ENCODE data around the gene HOXB3. TPM values are rescaled to one million over a fixed set of nuclear protein-coding genes. Genes with fewer than 3 reads are reported as not detected.
A peak's percentile ranks its signal among the peaks of the same experiment; 100 is the strongest.

HOXB3 gene
- total RNA-seq, 3 donors from 2014 or later (not counting 1 experiment from before 2014, with no cell fraction given), result 7.9 to 15.6 (median 15.3) TPM

DNA sequence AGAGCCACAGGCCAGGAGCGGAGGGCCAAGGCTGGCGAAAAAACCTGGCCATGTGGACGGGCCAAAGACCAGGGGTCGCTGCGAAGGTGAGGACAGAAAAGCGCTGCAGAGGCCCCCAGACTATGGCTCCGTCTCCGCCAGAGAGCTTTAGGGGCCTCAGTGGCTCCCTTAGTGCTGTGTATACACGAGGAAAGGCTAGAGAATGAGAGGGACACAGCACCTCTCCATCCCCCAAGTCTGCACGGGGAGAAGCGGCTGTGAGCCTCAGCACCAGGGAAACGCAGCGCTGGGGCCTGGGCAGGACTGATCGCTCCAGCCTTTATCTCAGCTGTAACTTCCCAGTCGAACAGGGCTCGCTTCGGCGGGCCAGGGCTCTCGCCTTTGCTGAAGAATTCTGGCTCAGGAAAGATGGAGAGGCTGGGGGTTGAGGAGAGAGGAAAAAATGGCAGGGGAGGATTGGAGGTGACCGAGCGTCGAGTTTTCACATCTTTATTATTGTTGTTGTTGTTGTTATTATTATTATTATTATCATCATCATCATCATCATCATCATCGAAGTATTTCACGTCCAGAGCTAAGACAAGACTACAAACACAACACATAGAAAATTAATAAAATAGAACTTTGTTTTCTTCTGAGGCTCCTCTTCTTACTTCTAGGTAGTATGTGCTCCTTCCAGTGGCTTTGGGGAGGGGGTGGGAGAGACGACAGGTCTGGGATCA lies 5.4 kb upstream of the HOXB3 start:
- Histone ChIP-seq H3K27ac (ENCODE audit: low read length) (no peak overlapping the region), H3K4me1 (ENCODE audit: control insufficient read depth, insufficient read depth, low read length) (peaks cover 49% of the 10 kb centered on the region), H3K4me3 (ENCODE audit: low read length) (no peak overlapping the region), H3K36me3 (ENCODE audit: control insufficient read depth, insufficient read depth, low read length) (no peaks in the 10 kb centered on the region), H3K27me3 (ENCODE audit: control insufficient read depth, insufficient read depth, low read length) (peaks cover 72% of the 10 kb centered on the region), H3K9me3 (ENCODE audit: control insufficient read depth, insufficient read depth, low read length) (no peaks in the 10 kb centered on the region)
- H3K27me3 Mint-ChIP-seq (ENCODE audit: low read depth in 2 of 2), result peaks cover 81 to 87% of the 10 kb centered on the region in 2 donors
- intact Hi-C loops (cut with micrococcal nuclease), result no loop called here
- H3K4me1 Mint-ChIP-seq, result peaks cover 45 to 49% of the 10 kb centered on the region in 2 donors
- DNase-seq (no peak), ATAC-seq (no peak)
- peak overlapping the region; percentile 42 for H3K4me3 Mint-ChIP-seq
- no peak overlapping the region for H3K27ac Mint-ChIP-seq
- H3K36me3 Mint-ChIP-seq, result no peaks in the 10 kb centered on the region
- no peaks in the 10 kb centered on the region for H3K9me3 Mint-ChIP-seq
- WGBS (ENCODE audit: insufficient coverage), result 94% methylated on average over 20 of the region's 25 CpGs
- TF ChIP-seq, protein P1, sequence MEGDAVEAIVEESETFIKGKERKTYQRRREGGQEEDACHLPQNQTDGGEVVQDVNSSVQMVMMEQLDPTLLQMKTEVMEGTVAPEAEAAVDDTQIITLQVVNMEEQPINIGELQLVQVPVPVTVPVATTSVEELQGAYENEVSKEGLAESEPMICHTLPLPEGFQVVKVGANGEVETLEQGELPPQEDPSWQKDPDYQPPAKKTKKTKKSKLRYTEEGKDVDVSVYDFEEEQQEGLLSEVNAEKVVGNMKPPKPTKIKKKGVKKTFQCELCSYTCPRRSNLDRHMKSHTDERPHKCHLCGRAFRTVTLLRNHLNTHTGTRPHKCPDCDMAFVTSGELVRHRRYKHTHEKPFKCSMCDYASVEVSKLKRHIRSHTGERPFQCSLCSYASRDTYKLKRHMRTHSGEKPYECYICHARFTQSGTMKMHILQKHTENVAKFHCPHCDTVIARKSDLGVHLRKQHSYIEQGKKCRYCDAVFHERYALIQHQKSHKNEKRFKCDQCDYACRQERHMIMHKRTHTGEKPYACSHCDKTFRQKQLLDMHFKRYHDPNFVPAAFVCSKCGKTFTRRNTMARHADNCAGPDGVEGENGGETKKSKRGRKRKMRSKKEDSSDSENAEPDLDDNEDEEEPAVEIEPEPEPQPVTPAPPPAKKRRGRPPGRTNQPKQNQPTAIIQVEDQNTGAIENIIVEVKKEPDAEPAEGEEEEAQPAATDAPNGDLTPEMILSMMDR (IDR thresholded peaks at IDR 0.05), result no peak

DNA sequence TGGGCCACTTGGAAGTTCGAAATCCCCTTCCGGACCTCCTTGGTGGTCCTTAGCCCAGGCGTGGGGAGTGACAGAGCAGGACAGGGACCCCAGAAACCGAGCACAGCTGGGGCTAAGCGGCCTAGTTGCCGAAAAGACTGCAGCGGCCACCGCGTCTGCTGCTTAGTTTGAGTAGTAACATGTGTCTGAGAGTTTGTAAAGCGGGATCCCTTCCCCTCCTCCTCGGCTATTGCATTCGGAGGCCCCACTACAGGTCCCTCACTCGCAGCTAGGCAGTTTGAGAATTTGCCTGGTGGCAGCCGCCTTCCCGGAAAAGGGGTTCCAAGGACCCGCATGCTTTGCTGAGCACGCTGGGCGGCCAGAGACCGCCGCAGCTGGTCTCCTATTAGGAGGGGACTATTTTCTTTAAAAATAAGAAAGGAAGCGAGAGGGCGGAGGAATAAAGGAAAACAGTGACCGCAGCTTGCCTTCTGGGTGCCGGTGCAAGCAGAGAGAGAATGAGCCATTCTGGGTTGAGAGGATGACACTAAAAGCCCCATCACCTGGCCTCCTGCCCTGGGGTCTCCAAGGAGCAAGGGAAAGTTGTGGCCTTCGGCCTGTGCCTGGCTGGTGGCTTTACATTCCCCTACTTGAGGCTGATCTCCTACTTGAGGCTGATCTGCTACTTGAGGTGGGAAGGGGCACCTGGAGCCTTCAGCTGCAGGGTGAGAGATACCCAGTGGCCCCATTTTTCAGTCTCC lies 4.7 kb upstream of the HOXB3 start:
- intact Hi-C loops (cut with micrococcal nuclease), result loop anchor here (5.0 kb wide), 1 partner anchor 332 kb away; no protein-coding TSS in a partner anchor
- Histone ChIP-seq H3K9me3 (ENCODE audit: control insufficient read depth, insufficient read depth, low read length) (no peaks in the 10 kb centered on the region), H3K4me1 (ENCODE audit: control insufficient read depth, insufficient read depth, low read length) (peaks cover 49% of the 10 kb centered on the region), H3K27ac (ENCODE audit: low read length) (no peak overlapping the region), H3K36me3 (ENCODE audit: control insufficient read depth, insufficient read depth, low read length) (no peaks in the 10 kb centered on the region), H3K27me3 (ENCODE audit: control insufficient read depth, insufficient read depth, low read length) (peaks cover 71% of the 10 kb centered on the region), H3K4me3 (ENCODE audit: low read length) (no peak overlapping the region)
- H3K4me1 Mint-ChIP-seq, result peaks cover 45 to 55% of the 10 kb centered on the region in 2 donors
- TF ChIP-seq, protein P1 (IDR thresholded peaks at IDR 0.05), result no peak
- H3K27me3 Mint-ChIP-seq (ENCODE audit: low read depth in 2 of 2), result peaks cover 81 to 86% of the 10 kb centered on the region in 2 donors
- peak overlapping the region; percentile 42 for H3K4me3 Mint-ChIP-seq
- ATAC-seq, result no peak
- DNase-seq, result no peak
- no peaks in the 10 kb centered on the region for H3K9me3 Mint-ChIP-seq
- 87% methylated on average over 25 of the region's 25 CpGs for WGBS (ENCODE audit: insufficient coverage)
- H3K27ac Mint-ChIP-seq, result no peak overlapping the region
- H3K36me3 Mint-ChIP-seq, result no peaks in the 10 kb centered on the region

DNA sequence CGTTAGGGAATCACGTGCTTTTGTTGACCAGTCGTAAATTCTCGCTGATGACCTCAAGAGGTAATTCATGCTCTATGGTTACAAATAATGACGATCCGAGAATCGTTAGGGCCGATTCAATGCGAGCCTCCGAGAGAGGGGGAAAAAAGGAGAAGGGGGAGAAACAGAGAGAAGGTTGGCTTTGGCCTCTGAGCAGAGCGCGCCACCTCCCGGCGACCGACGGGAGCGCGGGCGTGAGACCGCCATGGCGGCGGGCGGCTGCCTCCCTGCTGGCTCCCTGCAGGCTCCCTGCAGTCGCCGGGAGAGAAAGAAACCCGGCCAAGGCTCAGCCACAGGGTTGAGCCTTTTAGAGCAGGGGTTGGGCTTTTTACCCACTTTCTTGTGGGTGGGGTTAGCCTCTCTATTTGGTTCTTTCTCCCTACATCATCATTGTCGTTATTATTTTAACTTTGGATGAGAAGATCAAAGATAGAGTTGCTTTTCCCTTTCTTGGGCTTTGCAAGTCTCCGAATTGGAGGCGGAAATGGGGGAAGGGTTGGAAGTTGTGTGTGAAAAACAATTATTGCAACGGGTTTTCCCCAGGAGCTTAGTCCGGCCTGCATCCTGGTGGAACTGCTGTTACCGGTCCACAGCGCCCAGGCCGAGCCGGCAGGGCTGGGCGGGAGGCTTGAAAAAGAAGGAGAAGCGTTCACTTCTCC lies 3.9 kb upstream of the HOXB3 start:
- Mint-ChIP-seq H3K4me3 (peak overlapping the region; percentile 87), H3K4me1 (peaks cover 45 to 56% of the 10 kb centered on the region in 2 donors), H3K27ac (peak overlapping the region in 1 of 2 donors; percentile 48), H3K27me3 (ENCODE audit: low read depth in 2 of 2) (peaks cover 79 to 87% of the 10 kb centered on the region in 2 donors), H3K9me3 (no peaks in the 10 kb centered on the region), H3K36me3 (no peaks in the 10 kb centered on the region)
- TF ChIP-seq, protein P1 (IDR thresholded peaks at IDR 0.05), result peak; percentile 87
- no peak overlapping the region for H3K27ac ChIP-seq (ENCODE audit: low read length)
- H3K36me3 ChIP-seq (ENCODE audit: control insufficient read depth, insufficient read depth, low read length), result no peaks in the 10 kb centered on the region
- intact Hi-C loops (cut with micrococcal nuclease), result loop anchor here (1.0 to 5.0 kb wide), 2 partner anchors 258 to 332 kb away; no protein-coding TSS in a partner anchor
- H3K4me1 ChIP-seq (ENCODE audit: control insufficient read depth, insufficient read depth, low read length), result peaks cover 49% of the 10 kb centered on the region
- 20% methylated on average over 36 of the region's 37 CpGs for WGBS (ENCODE audit: insufficient coverage)
- ATAC-seq (peak; percentile 74 to 81 (median 75)), DNase-seq (peak; percentile 82 to 90)
- peaks cover 69% of the 10 kb centered on the region for H3K27me3 ChIP-seq (ENCODE audit: control insufficient read depth, insufficient read depth, low read length)
- no peak overlapping the region for H3K4me3 ChIP-seq (ENCODE audit: low read length)
- no peaks in the 10 kb centered on the region for H3K9me3 ChIP-seq (ENCODE audit: control insufficient read depth, insufficient read depth, low read length)
